GM18526 (cell line): Measurements from ENCODE around the gene ODAD4.

ENCODE experiments used
- POLR2A ChIP-seq: IDR thresholded peaks from 3 replicates; pipeline ENCODE4 v1.6.1; 2011; ENCODE audit not compliant: insufficient read length; ENCODE audit errors: extremely low read depth

ODAD4 gene

DNA sequence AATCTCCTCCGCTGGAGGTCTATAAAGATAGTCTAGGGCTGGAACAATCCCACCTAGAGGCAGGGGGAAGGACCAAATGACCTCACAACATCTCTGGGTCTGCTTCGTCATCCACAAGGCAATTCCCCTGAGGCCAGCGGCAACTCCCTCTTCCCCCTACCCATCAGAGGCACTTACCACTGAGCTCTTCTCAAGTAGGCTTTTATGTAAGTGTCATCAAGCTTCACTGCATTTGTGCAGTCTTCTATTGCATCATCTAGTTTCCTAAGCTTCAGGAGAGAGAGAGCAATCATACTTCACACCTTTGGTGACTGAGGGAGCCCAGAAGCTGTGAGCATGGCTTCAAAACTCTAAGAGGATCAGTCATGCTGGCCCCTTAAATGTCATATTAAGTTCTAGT lies 57.2 kb downstream of the ODAD4 start:
- TF ChIP-seq POLR2A: no peak

GRCh38 chr17:41988418-41988817 lies 58.0 kb downstream of the ODAD4 start:
- no peak for TF ChIP-seq POLR2A

- TF ChIP-seq POLR2A: no peak
Measured at GRCh38 chr17:41989702-41990419, 59.4 kb downstream of the ODAD4 start.

- TF ChIP-seq POLR2A: no peak
Measured at GRCh38 chr17:41992576-41992975, 62.2 kb downstream of the ODAD4 start.

DNA sequence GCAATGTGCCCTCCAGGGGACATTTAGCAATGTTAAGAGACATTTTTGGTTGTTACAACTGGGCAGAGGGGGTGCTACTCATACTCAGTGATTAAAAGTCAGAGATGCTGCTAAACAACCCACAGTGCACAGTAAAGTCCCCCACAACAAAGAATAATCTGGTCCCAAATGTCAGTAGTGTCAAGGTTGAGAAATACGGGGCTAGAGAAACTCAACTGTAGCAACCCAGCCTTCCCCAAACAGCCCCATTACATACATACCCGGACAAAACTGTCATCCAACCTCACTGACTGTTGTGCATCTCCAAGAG lies 66.4 kb downstream of the ODAD4 start:
- TF ChIP-seq POLR2A: no peak

DNA sequence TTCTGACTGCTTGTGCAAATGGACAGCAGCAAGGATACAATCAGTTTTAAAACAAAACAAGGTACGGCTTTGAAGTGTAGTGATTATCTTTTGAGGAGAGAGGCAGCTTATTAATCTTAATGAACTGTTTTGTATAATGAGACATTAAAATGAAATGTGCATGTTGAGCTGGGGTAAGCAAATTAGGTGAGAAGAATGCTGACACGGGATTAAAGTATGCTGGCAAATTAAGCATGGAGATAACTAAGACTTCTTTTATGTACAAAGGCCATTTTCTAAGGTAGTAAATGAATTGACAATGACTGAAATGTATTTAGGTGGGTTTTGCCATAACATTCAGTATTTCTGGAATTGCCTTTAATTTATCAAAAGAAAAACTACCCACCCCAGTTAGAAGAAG lies 68.1 kb downstream of the ODAD4 start:
- TF ChIP-seq POLR2A: no peak

DNA sequence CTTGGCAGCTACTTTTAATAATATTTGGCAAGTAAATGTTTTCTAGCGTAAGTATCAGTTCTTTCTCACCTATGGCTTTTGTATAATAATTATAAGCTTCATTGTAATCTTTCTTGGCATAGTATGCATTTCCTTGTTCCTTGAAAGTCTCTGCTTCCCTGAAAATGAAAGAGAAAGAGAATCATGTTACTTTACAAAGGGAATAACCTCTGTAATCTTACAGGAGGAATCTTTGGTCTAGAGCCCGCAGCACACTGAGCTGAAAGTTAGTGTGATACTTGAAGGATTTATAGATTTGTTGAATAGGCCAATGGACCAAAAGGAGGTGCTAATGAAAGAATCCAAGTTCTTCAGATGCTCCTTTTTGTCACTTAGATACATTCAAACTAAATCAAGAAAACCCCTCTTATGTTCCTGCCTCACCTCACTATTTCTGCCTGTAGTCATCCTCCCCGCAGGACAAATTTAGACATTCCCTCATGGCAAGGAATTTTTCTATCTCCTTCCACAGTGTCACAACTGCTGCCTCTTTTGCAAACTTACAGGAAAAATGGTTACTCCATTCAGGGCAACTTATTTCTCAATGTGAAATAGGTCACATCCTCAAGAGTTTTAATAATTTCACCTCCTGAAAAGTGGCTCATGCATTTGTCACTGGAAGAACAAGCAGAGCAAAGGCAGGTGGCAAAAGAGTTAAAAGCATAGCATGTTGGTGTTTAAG lies 70.2 kb downstream of the ODAD4 start:
- TF ChIP-seq POLR2A: no peak

- TF ChIP-seq POLR2A: no peak
Measured at GRCh38 chr17:42001729-42002128, 71.3 kb downstream of the ODAD4 start.

GRCh38 chr17:42002175-42002791 lies 71.9 kb downstream of the ODAD4 start:
- TF ChIP-seq POLR2A: no peak

GRCh38 chr17:42002792-42003301 lies 72.4 kb downstream of the ODAD4 start:
- no peak for TF ChIP-seq POLR2A

DNA sequence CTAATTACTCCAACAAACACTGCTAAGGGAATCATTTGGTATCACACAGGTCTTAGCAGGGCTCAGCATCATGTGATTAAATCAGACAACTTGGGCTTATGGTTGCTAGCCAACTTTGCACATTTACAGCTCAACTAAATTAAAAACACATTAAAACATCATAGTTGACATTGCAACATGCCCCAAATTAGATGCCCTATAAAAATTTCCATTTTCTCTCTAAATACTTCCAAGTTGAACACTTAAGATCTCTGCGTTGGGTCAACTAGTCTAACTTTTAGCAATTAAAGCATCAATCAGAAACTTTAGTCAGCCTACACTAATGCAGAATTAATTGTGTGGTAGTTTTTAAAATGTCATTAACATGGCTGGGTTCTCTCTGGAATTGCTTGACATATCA lies 74.7 kb downstream of the ODAD4 start:
- no peak for TF ChIP-seq POLR2A

- TF ChIP-seq POLR2A: no peak
Measured at GRCh38 chr17:42009170-42009569, 78.8 kb downstream of the ODAD4 start.

DNA sequence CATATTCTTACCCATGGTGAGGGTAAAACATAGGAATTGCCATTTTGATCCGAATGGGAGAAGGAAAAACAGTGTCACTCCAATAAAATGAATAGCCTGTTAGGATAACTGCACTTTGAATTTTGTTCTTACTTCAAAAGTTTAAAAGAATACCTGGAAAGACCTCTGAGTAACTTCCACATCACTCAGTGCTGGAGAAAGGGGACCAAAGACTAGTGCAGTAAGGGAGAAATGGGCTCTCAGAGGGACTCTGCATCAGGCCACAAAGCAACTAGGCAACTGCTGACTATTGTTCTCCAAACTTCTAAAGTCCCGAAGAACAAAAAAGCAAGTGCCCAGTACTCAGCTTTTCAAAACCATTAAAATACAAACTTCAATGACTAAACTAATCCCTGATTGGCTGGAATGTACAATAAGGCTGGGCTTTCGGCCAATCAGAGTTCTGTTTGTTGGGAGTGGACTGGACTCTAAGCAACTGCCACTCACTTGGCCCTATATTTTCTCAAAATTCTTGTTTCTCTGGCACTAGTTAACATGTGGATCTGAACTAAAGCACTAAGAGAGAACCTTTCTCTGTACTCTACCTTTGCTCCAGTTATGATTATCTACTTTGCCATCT lies 80.6 kb downstream of the ODAD4 start:
- no peak for TF ChIP-seq POLR2A
